Common myeloid progenitor, CD34-positive (primary cell): ENCODE data around the gene SNED1. TPM values are rescaled to one million over a fixed set of nuclear protein-coding genes. Genes with fewer than 3 reads are reported as not detected.

ENCODE experiments used
- CTCF ChIA-PET: fragments of 350-600 bp; sonication (Branson Sonifier 250); formaldehyde crosslinking; loops from one replicate; lab custom pipeline; 2021; ENCODE audit warnings: antibody characterized with exemption; lab: Charles Lee
- POLR2A ChIA-PET: fragments of 350-600 bp; sonication (Branson Sonifier 250); formaldehyde crosslinking; loops from one replicate; lab custom pipeline; 2021; ENCODE audit warnings: antibody characterized with exemption; lab: Charles Lee
- DNase-seq, 3 donors: peaks; one replicate each; pipeline versions ENCODE4 v3.0.0 to v3.0.0-alpha.2; 2013
- H3K27ac ChIP-seq, 2 experiments: 1 replicate in 1 of 2; 2 replicates in 1 of 2; pipeline ENCODE4 v1.7.0; 2013; ENCODE audit warnings: inconsistent platforms in 2 of 2, low read length in 2 of 2, mild to moderate bottlenecking in 2 of 2, low read depth in 1 of 2, moderate library complexity in 1 of 2; ENCODE audit not compliant: severe bottlenecking in 2 of 2, insufficient read depth in 1 of 2, poor library complexity in 1 of 2
- H3K27me3 ChIP-seq, 5 experiments: replicated peaks in 2 of 5; 1 replicate in 3 of 5; 2 replicates in 2 of 5; pipeline versions ENCODE4 v1.6.1 to v1.7.0; 2013; ENCODE audit warnings: low read length in 4 of 5, mild to moderate bottlenecking in 2 of 5, moderate library complexity in 2 of 5, inconsistent platforms in 1 of 5; ENCODE audit not compliant: insufficient read depth in 5 of 5, control insufficient read depth in 4 of 5
- H3K36me3 ChIP-seq, 4 experiments: 1 replicate in 2 of 4; 2 replicates in 2 of 4; pipeline versions ENCODE4 v1.6.1 to v1.7.0; 2013; ENCODE audit warnings: low read length in 3 of 4, control low read depth in 1 of 4, mild to moderate bottlenecking in 1 of 4; ENCODE audit not compliant: control insufficient read depth in 4 of 4, insufficient read depth in 4 of 4
- H3K4me1 ChIP-seq, 4 experiments: 1 replicate in 3 of 4; 2 replicates in 1 of 4; pipeline versions ENCODE4 v1.6.1 to v1.7.1; 2013; ENCODE audit warnings: low read length in 3 of 4, mild to moderate bottlenecking in 3 of 4, control low read depth in 1 of 4, inconsistent platforms in 1 of 4, moderate library complexity in 1 of 4; ENCODE audit not compliant: control insufficient read depth in 4 of 4, insufficient read depth in 4 of 4; ENCODE audit errors: control extremely low read depth in 1 of 4
- H3K4me3 ChIP-seq, 7 experiments: 1 replicate in 4 of 7; 2 replicates in 3 of 7; pipeline versions ENCODE4 v1.5.1 to v1.7.0; 2013; ENCODE audit warnings: mild to moderate bottlenecking in 7 of 7, low read length in 6 of 7, moderate library complexity in 6 of 7, inconsistent platforms in 2 of 7, low read depth in 2 of 7, control low read depth in 1 of 7; ENCODE audit not compliant: insufficient read depth in 4 of 7, control insufficient read depth in 1 of 7; ENCODE audit errors: extremely low read depth in 1 of 7
- H3K9me3 ChIP-seq, 5 experiments: 1 replicate in 4 of 5; 2 replicates in 1 of 5; pipeline versions ENCODE4 v1.6.1 to v1.7.1; 2013; ENCODE audit warnings: low read length in 4 of 5, mild to moderate bottlenecking in 2 of 5, inconsistent platforms in 1 of 5, low read depth in 1 of 5, moderate library complexity in 1 of 5; ENCODE audit not compliant: control insufficient read depth in 4 of 5, insufficient read depth in 2 of 5; ENCODE audit errors: control extremely low read depth in 1 of 5
- WGBS: methylation state at CpG from one replicate; pipeline ENCODE4 v1.1.5; 2013; ENCODE audit not compliant: insufficient coverage; 5-methylcytosine and 5-hydroxymethylcytosine counted together
- polyA plus RNA-seq: library from polyadenylated mRNA; unstranded; fragments of 120-200 nt; gene quantifications from one replicate; pipeline ENCODE4 v1.2.1, GENCODE V29; 2013

The SNED1 gene
- 4.2 TPM for polyA plus RNA-seq

DNA sequence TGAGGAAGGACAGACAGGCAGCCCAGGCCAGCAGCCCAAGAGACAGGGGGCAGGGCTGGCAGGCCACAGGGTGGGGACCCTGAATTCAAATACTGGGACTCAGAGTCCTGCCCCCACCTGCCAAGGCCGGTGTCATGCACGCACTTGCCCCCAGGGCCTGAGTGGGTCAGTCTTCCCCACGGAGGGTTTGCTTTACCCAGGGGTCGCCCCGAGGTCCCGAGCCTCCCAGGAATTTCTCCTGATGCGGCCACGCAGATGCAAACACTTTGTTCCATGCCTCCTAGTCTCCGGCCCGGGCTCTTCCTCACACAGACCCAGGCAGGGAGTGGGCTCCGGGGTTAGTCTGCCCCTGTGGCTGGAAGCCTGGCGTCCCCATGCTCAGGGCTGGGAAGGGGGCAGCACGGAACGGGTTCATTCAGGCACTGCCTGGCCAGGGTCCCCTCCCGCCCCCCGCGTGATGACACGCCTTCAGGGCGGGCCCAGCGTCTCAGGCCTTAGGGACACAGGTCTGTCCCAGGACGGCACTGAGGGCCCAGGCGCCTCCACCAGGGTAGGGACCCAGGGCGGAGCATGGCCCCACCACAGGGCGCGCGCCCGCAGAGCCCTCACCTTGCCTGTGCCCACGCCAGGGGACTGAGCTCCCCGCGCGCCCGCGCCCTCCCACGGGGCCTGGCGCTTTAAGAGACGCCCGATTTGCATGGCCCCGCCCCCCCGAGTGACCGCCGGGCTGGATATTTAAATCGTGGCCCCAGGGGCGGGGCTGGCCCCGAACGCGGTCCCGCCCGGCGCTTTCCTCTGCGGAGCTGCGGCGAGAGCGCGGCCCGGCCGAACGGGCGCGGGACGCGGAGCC is at the start of gene SNED1:
TSS of gene SNED1 (plus strand) at position 763 of the 850 bp plus-strand sequence. CDS start 220 bp downstream, outside the sequence.
- H3K27me3 ChIP-seq, result peaks cover 0 to 15% (median 2%) of the 10 kb centered on the region in 5 experiments
- H3K36me3 ChIP-seq, result no peaks in the 10 kb centered on the region
- no peak within 1 kb of the TSS for H3K27ac ChIP-seq
- CTCF ChIA-PET, result interaction anchor here (0.7 to 1.0 kb wide), 2 partner anchors 15 to 83 kb away, joined by 3 read pairs; no protein-coding TSS in a partner anchor
- WGBS, result 7% methylated on average over 58 of the region's 61 CpGs
- DNase-seq, result peak; percentile 71 to 88 (median 83)
- H3K4me3 ChIP-seq, result peak within 1 kb of the TSS in 6 of 7 experiments; percentile 28 to 78 (median 56)
- peaks cover 0 to under 1% (median 0%) of the 10 kb centered on the region in 5 experiments for H3K9me3 ChIP-seq
- POLR2A ChIA-PET, result no interaction called here
- peaks cover 0 to 66% (median 27%) of the 10 kb centered on the region in 4 experiments for H3K4me1 ChIP-seq

DNA sequence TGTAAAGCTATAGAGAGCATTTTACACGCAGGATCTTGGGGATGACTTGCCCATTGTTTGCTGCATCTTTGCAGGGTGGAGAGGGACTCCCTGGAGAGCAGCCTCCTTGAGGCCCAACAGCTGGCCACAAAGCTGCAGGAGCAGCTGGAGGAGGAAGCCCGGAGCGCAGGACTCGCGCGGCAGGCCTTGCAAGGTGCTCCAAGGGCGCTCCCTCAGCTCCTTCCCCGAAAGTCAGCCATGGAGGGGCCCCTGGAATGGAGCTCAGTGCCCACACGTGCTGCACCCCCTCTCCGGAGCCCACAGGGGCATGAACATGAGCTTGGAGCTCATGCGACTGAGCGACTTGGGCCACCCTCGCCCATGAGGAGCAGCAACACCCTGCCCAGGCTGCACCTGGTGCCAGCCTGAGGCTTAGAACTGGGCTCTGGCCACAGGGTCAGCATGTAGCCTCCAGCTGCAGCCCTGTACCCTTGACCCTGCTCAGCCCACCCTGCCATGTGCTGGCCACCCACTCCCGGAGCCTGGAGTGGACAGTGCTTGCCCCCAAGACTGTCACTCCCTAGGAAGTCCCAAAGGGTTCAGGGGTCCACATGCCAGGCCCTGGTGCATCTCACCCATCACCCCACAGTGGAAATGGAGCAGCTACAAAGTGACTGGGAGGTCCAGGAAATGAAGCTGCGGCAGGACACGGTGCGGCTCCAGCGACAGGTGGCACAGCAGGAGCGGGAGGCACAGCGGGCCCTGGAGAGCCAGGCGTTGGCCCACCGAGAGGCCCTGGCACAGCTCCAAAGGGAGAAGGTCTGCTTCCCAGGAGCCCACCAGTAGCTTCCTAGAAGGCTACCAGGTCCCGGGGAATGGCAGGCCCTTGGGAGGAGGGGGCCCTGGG is 49.3 kb upstream of the SNED1 start:
- Histone ChIP-seq H3K4me3 (no peak overlapping the region), H3K27me3 (peaks cover 0 to 5% (median 0%) of the 10 kb centered on the region in 5 experiments), H3K36me3 (no peaks in the 10 kb centered on the region), H3K9me3 (no peaks in the 10 kb centered on the region), H3K27ac (no peak overlapping the region), H3K4me1 (no peaks in the 10 kb centered on the region)
- WGBS, result 91% methylated on average over 21 of the region's 23 CpGs
- CTCF ChIA-PET, result no interaction called here
- DNase-seq, result no peak
- POLR2A ChIA-PET, result no interaction called here

DNA sequence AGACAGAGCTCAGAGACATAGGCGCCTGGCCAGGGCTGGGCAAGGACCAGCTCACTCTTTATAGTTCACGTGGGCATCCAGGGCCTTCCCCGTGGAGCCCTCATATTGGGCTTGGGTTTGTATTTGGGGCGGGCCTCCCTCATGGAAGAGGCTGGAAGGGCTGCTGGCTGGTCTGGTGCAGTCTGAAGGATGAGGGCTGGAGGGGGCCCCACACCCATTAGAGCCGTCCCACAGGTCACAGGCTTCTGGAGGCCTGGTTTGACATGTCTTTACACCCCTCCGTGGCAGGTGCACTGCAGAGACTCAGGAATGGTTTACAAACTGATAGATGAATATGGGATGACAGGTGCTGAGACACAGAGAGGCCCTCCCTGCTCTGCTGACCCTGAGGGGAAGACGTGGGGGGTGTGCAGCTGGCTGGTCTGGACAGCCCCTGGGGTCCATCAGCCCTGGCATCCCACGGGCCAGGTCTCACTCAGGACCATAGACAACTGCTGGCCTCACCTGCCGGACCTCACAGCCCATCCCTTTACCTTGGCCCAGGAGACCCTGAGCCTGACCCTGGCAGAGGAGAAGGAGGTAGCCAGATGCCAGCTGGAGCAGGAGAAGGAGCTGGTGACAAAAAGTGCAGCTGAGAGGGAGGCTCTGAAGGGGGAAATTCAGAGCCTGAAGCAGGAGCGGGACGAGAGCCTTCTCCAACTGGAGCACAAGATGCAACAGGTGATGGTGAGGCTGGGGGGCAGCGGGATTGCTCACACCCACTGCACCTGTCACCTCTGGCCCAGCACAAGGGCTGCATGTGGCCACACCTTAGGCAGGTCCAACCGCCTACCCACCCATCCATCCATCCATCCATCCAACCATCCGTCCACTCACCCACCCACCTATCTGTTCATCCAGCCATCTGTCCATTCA is 48.4 kb upstream of the SNED1 start:
- Histone ChIP-seq H3K36me3 (no peaks in the 10 kb centered on the region), H3K4me1 (no peaks in the 10 kb centered on the region), H3K4me3 (no peak overlapping the region), H3K9me3 (no peaks in the 10 kb centered on the region), H3K27ac (no peak overlapping the region), H3K27me3 (peaks cover 0 to 9% (median 0%) of the 10 kb centered on the region in 5 experiments)
- no peak for DNase-seq
- POLR2A ChIA-PET, result no interaction called here
- 93% methylated on average over 11 of the region's 14 CpGs for whole genome bisulfite sequencing
- CTCF ChIA-PET, result interaction anchor here (1.0 kb wide), 1 partner anchor 51 kb away, joined by 3 read pairs; no protein-coding TSS in a partner anchor

DNA sequence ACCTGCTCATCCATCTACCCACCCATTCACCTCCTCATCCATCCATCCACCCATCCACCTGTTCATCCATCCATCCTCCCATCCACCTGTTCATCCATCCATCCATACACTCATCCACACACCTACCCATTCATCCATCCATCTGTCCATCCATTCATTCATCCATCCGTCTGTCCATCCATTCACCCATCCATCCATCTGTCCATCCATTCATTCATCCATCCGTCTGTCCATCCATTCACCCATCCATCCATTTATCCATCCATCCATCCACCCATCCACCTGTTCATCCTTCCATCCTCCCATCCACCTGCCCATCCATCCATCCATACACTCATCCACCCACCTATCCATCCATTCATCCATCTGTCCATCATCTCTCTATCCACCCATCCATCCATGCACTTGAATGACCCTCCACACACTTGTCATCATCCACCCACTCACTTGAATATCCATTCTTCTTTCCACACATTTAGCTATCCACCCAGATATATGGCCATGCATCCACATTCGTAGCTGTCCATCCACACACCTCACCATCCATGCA is 47.3 kb upstream of the SNED1 start:
- Histone ChIP-seq H3K4me3 (no peak overlapping the region), H3K9me3 (no peaks in the 10 kb centered on the region), H3K27ac (no peak overlapping the region), H3K27me3 (peaks cover 0 to 7% (median 0%) of the 10 kb centered on the region in 5 experiments), H3K36me3 (no peaks in the 10 kb centered on the region), H3K4me1 (no peaks in the 10 kb centered on the region)
- ChIA-PET POLR2A (no interaction called here), CTCF (interaction anchor here (1.0 kb wide), 1 partner anchor 50 kb away, joined by 3 read pairs; no protein-coding TSS in a partner anchor)
- WGBS, result 96% methylated on average over 3 of the region's 3 CpGs
- DNase-seq, result no peak

DNA sequence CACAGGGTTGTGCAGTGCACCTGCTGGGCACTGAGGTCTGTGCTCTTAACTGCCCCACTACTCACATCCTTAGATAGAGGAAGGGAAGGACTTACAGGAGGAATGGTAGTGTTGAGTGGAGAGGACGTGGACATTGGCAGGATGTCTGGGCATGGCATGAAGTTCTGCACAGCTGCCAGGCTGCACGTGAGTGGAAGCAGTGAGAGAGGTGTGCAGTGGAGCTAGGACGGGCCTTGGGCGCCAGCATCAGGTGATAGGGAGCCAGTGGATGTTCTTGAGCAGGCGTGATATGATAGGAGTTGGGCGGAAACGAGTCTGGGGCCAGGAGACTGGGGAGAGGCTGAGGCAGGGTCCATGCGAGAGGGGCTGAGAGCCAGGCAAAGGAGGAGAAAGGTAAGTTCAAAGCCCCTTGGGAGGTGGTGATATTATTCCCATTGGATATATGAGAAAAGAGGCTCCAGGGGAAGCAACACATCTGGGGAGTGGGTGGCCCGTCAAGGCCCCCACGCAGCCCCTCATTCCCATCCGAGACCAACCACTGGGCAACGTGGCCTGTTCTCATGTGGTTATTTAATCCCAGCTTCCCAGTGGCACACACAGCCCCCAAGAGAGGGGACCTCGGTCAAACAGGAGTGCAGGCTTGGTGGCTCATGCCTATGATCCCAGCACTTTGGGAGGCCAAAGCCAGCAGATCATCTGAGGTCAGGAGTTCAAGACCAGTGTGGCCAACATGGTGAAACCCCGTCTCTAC is 45.7 kb upstream of the SNED1 start:
- DNase-seq, result no peak
- Histone ChIP-seq H3K9me3 (no peaks in the 10 kb centered on the region), H3K36me3 (no peaks in the 10 kb centered on the region), H3K4me3 (no peak overlapping the region), H3K4me1 (peaks cover 0 to 1% (median 0%) of the 10 kb centered on the region in 4 experiments), H3K27me3 (peaks cover 0 to 7% (median 0%) of the 10 kb centered on the region in 5 experiments), H3K27ac (no peak overlapping the region)
- whole genome bisulfite sequencing, result 95% methylated on average over 13 of the region's 14 CpGs
- CTCF ChIA-PET, result interaction anchor here (0.6 kb wide), 1 partner anchor 109 kb away, joined by 4 read pairs; no protein-coding TSS in a partner anchor
- POLR2A ChIA-PET, result no interaction called here
